ENCODE data around the gene VPS13D. TPM values are rescaled to one million over a fixed set of nuclear protein-coding genes. Genes with fewer than 3 reads are reported as not detected.
A peak's percentile ranks its signal among the peaks of the same experiment; 100 is the strongest.

VPS13D gene
- total RNA-seq, 2 donors from 2014 or later: 70.1 to 129 TPM

GRCh38 chr1:12397462-12398450 is 167.9 kb downstream of the VPS13D start:
- ATAC-seq (ENCODE audit: insufficient number of reproducible peaks, low FRiP score, low read depth): no peak
- TF ChIP-seq CTCF (IDR thresholded peaks at IDR 0.05): no peak
- no peaks in the 10 kb centered on the region for H3K36me3 ChIP-seq
- H3K4me3 ChIP-seq: no peak overlapping the region
- no peaks in the 10 kb centered on the region for H3K27me3 ChIP-seq (replicated peaks; ENCODE audit: insufficient read depth)
- no peak for DNase-seq (ENCODE audit: low spot score)
- no peak overlapping the region for H3K27ac ChIP-seq
- H3K4me1 ChIP-seq (ENCODE audit: control insufficient read depth in 1 of 2, low read depth in 2 of 2): peaks cover 15 to 19% of the 10 kb centered on the region in 2 donors
- no peaks in the 10 kb centered on the region for H3K9me3 ChIP-seq

GRCh38 chr1:12398479-12398878 is 168.6 kb downstream of the VPS13D start:
- Histone ChIP-seq H3K9me3 (no peaks in the 10 kb centered on the region), H3K27ac (no peak overlapping the region), H3K4me1 (ENCODE audit: control insufficient read depth in 1 of 2, low read depth in 2 of 2) (peaks cover 15 to 19% of the 10 kb centered on the region in 2 donors), H3K27me3 (replicated peaks; ENCODE audit: insufficient read depth) (no peaks in the 10 kb centered on the region), H3K36me3 (no peaks in the 10 kb centered on the region), H3K4me3 (no peak overlapping the region)
- DNase-seq (ENCODE audit: low spot score) (no peak), ATAC-seq (ENCODE audit: insufficient number of reproducible peaks, low FRiP score, low read depth) (no peak)
- no peak for TF ChIP-seq CTCF (IDR thresholded peaks at IDR 0.05)

- no peak for TF ChIP-seq CTCF (IDR thresholded peaks at IDR 0.05)
- Histone ChIP-seq H3K4me1 (ENCODE audit: control insufficient read depth in 1 of 2, low read depth in 2 of 2) (peaks cover 15 to 24% of the 10 kb centered on the region in 2 donors), H3K9me3 (no peaks in the 10 kb centered on the region), H3K27me3 (replicated peaks; ENCODE audit: insufficient read depth) (no peaks in the 10 kb centered on the region), H3K36me3 (peaks cover 6% of the 10 kb centered on the region), H3K27ac (no peak overlapping the region), H3K4me3 (no peak overlapping the region)
- ATAC-seq (ENCODE audit: insufficient number of reproducible peaks, low FRiP score, low read depth): no peak
- no peak for DNase-seq (ENCODE audit: low spot score)
Measured at GRCh38 chr1:12400027-12400693, 170.3 kb downstream of the VPS13D start.

GRCh38 chr1:12402159-12402673 is 172.4 kb downstream of the VPS13D start:
- peak overlapping the region in 1 of 2 donors; percentile 43 for H3K27ac ChIP-seq
- ATAC-seq (ENCODE audit: insufficient number of reproducible peaks, low FRiP score, low read depth): no peak
- H3K4me3 ChIP-seq: no peak overlapping the region
- H3K4me1 ChIP-seq (ENCODE audit: control insufficient read depth in 1 of 2, low read depth in 2 of 2): peaks cover 33 to 42% of the 10 kb centered on the region in 2 donors
- H3K36me3 ChIP-seq: peaks cover 6% of the 10 kb centered on the region
- H3K27me3 ChIP-seq (replicated peaks; ENCODE audit: insufficient read depth): no peaks in the 10 kb centered on the region
- DNase-seq (ENCODE audit: low spot score): no peak
- TF ChIP-seq CTCF (IDR thresholded peaks at IDR 0.05): no peak
- no peaks in the 10 kb centered on the region for H3K9me3 ChIP-seq

- peaks cover 27 to 48% of the 10 kb centered on the region in 2 donors for H3K4me1 ChIP-seq (ENCODE audit: control insufficient read depth in 1 of 2, low read depth in 2 of 2)
Measured at GRCh38 chr1:12402842-12403241, 173.0 kb downstream of the VPS13D start.

More at GRCh38 chr1:12402842-12403241, 173.0 kb downstream of the VPS13D start:
- H3K36me3 ChIP-seq: peaks cover 6% of the 10 kb centered on the region
- ATAC-seq (ENCODE audit: insufficient number of reproducible peaks, low FRiP score, low read depth) (no peak), DNase-seq (ENCODE audit: low spot score) (no peak)
- TF ChIP-seq CTCF (IDR thresholded peaks at IDR 0.05): no peak
- H3K27me3 ChIP-seq (replicated peaks; ENCODE audit: insufficient read depth): no peaks in the 10 kb centered on the region
- peak overlapping the region in 1 of 2 donors; percentile 43 for H3K27ac ChIP-seq
- no peaks in the 10 kb centered on the region for H3K9me3 ChIP-seq
- no peak overlapping the region for H3K4me3 ChIP-seq

Measured in thoracic aorta (tissue), 2 donors.